ENCODE data around the gene PTH1R. TPM values are rescaled to one million over a fixed set of nuclear protein-coding genes. Genes with fewer than 3 reads are reported as not detected.

PTH1R gene
- total RNA-seq, 1 donor from 2014 or later: 12.9 TPM

DNA sequence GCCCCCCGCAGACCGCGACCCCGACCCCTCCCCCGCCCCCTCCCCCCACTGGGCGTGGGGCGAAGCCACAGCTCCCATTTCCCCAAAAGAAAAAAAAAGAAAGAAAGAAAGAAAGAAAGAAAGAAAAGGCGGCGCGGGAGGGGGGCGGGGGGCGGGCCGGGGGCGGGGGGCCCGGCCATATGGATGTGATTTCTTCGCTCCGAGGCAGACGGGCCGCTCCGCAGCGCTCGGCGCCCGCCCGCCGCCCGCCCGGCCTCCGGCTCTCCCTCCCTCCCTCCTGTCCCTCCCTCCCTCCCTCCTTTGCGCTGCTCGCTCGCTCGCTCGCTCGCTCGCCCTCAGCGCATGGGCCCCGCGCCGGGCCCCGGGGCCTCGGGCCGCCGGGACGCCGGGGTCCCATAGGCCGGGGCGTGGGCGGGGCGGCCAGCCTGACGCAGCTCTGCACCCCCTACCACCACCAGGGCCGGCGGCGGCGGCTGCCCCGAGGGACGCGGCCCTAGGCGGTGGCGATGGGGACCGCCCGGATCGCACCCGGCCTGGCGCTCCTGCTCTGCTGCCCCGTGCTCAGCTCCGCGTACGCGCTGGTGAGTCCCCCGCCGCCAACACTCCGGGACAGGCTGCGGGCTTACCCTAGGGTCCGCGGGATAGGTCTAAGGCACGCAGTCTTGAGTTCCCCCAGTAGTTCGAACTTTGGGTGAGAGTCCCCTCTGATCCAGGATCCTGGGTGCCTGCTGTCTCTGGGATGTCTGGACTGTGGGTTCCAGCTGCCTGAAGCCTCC lies 5.7 kb downstream of the PTH1R start:
- no peak for DNase-seq (ENCODE audit: low spot score)

GRCh38 chr3:46883830-46884185 lies 6.3 kb downstream of the PTH1R start:
- no peak for DNase-seq (ENCODE audit: low spot score)

DNA sequence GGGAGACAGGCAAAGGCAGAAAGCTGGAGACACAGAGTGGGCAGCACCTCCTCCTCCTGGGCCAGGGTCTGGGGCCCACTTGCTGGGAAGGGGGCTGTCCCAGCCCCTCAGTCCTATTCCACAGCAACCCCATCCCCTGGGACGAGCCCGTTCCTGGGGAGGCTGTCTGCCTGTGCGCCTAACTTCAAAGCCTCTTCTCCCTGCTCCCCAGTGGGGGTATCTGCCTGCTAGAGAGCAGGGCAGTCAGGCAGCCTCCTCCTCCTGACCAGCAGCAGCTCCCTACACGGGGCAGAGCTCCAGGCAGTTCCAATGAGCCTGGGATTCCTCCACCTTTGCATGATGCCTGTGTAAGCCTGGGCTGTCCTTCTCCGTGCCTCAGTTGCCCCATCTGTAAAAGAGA lies 6.9 kb downstream of the PTH1R start:
- DNase-seq (ENCODE audit: low spot score): no peak

DNA sequence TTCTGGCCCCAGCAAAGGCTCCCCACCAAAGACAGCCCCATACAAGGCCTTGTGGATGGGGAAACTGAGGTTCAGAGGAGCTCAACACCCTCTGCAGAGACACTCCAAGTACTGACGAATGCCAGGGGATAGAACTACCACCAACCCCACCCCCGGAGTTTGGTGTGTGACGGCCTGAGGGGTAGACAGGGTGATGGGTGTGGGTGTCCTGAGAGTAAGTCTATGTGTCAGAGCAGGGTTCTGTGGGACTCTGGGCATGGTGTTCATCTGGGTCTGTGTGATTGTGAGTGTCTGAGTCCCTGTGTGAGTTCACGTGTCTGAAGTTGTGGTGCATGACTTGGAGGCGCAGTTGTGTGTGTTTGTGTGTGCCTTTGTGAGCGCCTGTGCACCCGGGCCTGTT lies 7.4 kb downstream of the PTH1R start:
- DNase-seq (ENCODE audit: low spot score): no peak

DNA sequence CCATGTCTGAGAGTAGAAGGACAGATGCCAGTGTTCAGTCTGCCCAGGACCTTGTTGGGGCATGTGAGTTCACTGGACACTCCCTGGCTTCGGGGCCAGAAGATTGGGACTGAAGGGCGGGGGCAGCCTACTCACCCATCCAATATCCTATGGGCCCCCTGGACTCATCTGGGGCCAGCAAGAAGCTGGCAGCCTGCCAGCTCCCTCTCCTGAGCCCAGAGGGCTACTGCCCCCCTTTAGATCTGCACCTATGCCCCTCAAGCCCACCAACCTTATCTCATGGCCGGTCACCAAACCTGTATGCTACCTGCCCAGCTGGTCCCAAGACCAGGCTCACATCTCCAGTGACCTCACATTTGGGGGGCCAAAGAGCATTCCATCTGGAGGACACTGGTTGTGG lies 8.1 kb downstream of the PTH1R start:
- DNase-seq (ENCODE audit: low spot score): no peak

- no peak for DNase-seq (ENCODE audit: low spot score)
These were observed 10.5 kb downstream of the PTH1R start for GRCh38 chr3:46887980-46888494.

DNA sequence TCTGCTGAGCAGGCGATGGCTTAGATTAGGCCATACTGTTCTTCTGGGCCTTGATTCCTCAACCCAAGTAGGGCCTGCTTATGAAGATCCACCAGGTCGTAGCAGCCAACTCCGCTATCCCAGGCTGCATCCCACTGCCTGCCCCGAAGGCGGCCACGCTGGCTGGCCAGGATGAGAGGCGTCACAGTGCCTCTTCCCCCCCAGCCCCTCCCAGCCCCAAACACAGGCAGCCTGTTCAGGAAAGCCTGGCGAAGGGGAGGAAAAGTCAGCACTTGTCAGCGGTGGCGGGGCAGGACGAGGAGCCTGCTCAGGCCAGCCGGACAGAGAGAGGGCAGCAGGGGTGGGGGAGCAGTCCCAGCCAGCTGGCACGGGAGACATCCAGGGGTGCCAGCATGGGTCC lies 11.2 kb downstream of the PTH1R start:
- no peak for DNase-seq (ENCODE audit: low spot score)

GRCh38 chr3:46889381-46890110 lies 12.0 kb downstream of the PTH1R start:
- DNase-seq (ENCODE audit: low spot score): no peak

DNA sequence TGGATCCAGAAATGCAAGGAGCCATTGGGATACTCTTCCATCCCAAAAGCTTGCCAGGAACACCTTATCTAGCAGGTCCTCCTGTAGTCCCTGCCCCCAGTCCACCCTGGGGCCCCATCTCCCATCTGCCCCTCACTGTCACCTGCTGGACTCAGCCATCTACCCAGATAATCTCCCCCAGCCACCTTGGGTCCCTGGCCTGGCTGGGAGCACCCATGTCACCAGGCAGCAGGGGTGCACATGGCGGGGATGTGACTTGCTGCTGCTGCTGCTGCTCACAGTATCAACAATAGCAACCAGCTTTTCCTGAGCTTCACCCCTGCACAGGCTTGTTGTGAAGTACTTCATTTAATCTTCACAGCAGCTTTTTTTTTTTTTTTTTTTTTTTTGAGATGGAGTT lies 12.6 kb downstream of the PTH1R start:
- DNase-seq (ENCODE audit: low spot score): no peak

DNA sequence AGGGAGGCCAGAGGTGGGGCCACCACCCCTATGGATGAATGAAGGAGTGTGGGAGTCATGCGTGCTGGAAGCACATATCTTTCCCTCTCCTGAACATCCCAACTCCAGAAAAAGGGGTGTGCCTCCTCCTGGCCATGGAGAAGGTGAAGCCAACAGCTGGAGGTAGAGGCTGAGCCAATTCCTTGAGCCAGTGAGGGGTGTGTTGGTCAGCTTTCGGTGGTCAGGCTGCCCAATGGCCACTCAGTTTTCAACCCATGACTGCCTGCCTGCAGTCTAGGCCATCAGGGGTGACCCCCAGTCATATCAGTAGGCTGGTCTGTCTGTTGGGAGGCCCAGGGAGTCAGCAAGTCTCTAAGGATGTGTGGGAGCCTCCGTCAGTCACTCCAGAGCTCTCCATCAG lies 13.6 kb downstream of the PTH1R start:
- no peak for DNase-seq (ENCODE audit: low spot score)

DNA sequence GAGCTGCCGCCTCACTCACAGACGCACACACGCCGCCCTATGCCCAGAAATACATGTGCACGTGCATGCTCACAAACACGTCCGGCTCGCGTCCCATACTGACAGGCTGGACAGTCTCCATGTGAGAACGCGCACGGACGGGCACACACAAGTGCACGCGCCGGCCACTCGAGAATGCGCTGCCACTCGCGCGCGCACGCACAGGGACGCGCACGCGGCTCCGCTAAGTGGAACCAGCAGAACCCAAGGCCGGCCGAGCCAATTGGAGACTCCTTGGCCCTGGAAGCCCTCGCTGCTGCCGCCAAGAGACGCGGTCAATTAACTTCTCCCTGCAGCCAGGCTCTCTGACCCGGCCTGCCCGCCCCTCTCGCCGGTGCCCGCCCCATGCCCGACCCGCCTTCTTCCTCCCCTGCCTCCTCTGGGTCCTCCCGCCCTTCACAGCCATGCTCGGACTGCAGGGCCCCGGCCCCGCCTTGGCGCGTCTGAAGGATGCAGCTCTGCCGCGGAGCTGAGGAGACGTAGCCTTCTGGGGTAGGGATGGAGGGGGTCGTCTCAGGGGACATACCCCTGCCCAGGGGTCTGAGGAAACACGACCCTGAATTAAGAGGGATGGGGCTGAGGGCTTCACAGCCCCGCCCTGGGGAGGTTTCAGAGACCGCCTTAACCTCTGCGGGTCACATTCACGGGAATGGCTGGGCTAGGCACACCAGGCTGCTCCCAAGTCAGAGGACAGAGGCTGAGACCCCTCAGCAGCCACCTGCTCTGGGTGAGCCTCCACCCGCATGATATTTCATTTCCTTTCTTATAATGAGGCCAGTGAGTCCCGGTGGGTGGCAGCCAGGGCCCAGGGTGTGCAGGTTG lies 15.0 kb downstream of the PTH1R start:
- peak; percentile 86 for DNase-seq (ENCODE audit: low spot score)

- no peak for DNase-seq (ENCODE audit: low spot score)
These were observed 15.7 kb downstream of the PTH1R start for GRCh38 chr3:46893146-46893748.

GRCh38 chr3:46893763-46894162 lies 16.2 kb downstream of the PTH1R start:
- DNase-seq (ENCODE audit: low spot score): no peak

DNA sequence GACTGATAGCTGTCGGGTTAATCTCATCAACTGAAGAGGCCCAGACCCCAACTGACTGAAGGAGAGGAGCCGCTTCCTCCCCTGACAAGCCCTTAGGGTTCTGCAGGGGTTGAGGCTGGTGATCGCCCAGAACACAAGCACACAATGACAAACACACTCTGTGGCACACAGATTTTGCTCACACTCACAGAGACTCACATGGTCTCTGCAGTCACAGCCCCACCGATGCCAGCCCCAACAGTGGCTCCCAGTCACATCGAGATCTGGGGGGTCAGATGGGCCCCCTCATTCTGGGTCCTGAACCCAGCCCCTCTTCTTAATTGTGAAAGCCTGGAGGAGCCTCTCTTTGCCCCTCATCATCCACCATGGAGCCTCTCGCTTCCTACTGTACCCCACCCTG lies 16.7 kb downstream of the PTH1R start:
- no peak for DNase-seq (ENCODE audit: low spot score)

GRCh38 chr3:46895204-46895660 lies 17.7 kb downstream of the PTH1R start:
- no peak for DNase-seq (ENCODE audit: low spot score)

DNA sequence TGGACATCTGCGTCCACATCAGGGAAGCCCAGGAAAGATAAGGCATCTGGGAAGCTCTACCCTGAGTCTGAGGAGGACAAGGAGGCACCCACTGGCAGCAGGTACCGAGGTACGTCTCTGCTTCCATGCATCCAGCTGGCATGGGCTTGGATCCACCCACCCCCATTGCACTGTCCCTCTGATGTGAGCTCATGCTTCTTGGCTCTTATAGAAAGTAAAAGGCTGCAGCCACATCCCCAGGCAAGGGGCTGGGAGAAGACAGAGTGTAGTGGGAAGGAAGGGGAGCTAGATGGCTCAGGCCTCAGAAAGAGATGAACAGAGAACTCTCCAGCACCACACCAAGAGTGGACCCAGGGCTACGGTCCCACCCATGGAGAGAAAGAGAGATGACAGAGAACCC lies 18.2 kb downstream of the PTH1R start:
- no peak for DNase-seq (ENCODE audit: low spot score)

DNA sequence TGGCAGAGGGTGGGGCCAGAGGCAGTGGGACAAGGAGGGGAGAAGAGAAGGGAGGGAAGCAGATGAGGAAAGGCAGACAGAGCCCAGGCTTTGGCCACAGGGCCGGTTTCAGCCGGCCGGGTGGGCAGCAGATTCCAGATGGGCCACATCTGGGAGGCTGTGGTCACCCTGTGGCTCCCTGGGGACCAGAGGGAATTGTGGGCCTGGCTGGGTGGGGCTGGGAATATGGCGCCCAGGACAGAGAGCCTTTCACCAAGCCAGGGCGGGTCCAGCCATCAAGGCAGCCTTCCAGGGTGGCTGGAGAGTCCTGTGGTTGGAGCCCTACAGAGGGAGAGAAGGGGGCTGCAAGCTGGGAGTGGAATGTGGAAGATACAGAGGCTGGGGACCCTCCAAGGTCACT lies 18.9 kb downstream of the PTH1R start:
- DNase-seq (ENCODE audit: low spot score): no peak

GRCh38 chr3:46897031-46897430 lies 19.5 kb downstream of the PTH1R start:
- DNase-seq (ENCODE audit: low spot score): no peak

DNA sequence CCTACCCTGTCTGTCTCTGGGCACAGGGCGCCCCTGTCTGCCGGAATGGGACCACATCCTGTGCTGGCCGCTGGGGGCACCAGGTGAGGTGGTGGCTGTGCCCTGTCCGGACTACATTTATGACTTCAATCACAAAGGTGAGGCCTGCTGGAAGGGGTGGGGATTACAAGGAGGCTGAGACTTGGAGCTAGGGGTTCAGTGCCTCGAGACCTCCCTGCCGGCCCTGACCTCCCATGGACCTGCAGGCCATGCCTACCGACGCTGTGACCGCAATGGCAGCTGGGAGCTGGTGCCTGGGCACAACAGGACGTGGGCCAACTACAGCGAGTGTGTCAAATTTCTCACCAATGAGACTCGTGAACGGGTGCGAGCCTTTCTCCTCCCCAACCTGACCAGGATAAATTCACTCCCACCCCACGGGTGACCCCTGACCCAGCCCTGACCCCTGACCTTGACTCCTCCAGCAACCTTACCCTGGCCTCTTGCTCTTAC lies 20.4 kb downstream of the PTH1R start:
- DNase-seq (ENCODE audit: low spot score): no peak

GRCh38 chr3:46898321-46899150 lies 21.0 kb downstream of the PTH1R start:
- DNase-seq (ENCODE audit: low spot score): no peak

Data from ureter (tissue), 1 donor.